Natural killer cell (primary cell): ENCODE results near the gene C15orf40. TPM values are rescaled to one million over a fixed set of nuclear protein-coding genes. Genes with fewer than 3 reads are reported as not detected.

Experiments used
- ATAC-seq, 3 donors: fragments of 150-1000 bp in 2 of 3; fragments of 200-7000 bp in 1 of 3; cut with Tn5 transposase; 1 replicate in 1 of 3; 2 replicates in 2 of 3; pipeline ENCODE4 v1.10.0; 2021; ENCODE audit warnings: mild to moderate bottlenecking in 2 of 3, moderate library complexity in 2 of 3
- DNase-seq, 2 donors: peaks; one replicate each; pipeline versions ENCODE4 v3.0.0 to v3.0.0-alpha.2; 2013 to 2021; ENCODE audit warnings: mixed read lengths in 1 of 2
- H3K27ac ChIP-seq: one replicate; pipeline ENCODE4 v1.5.1; 2013; ENCODE audit warnings: mild to moderate bottlenecking, low read length
- H3K27me3 ChIP-seq: one replicate; pipeline ENCODE4 v1.6.1; 2013; ENCODE audit warnings: low read length; ENCODE audit not compliant: control insufficient read depth, insufficient read depth
- H3K36me3 ChIP-seq: one replicate; pipeline ENCODE4 v1.6.1; 2013; ENCODE audit warnings: low read length; ENCODE audit not compliant: control insufficient read depth, insufficient read depth
- H3K4me1 ChIP-seq: one replicate; pipeline ENCODE4 v1.6.1; 2013; ENCODE audit warnings: low read length; ENCODE audit not compliant: control insufficient read depth, insufficient read depth
- H3K4me3 ChIP-seq: one replicate; pipeline ENCODE4 v1.5.1; 2013; ENCODE audit warnings: low read length
- H3K9me3 ChIP-seq: one replicate; pipeline ENCODE4 v1.6.1; 2013; ENCODE audit warnings: low read length; ENCODE audit not compliant: control insufficient read depth, insufficient read depth
- H3K27ac Mint-ChIP-seq, 2 donors: one replicate each; pipeline ENCODE4 v1.8.0; 2022; ENCODE audit warnings: mild to moderate bottlenecking in 2 of 2, mixed read lengths in 2 of 2, moderate library complexity in 1 of 2
- H3K27me3 Mint-ChIP-seq, 2 donors: one replicate each; pipeline ENCODE4 v1.8.0; 2022; ENCODE audit warnings: low read depth in 2 of 2, mixed read lengths in 2 of 2
- H3K36me3 Mint-ChIP-seq: one replicate; pipeline ENCODE4 v1.8.0; 2022; ENCODE audit warnings: mixed read lengths
- H3K4me1 Mint-ChIP-seq, 2 donors: one replicate each; pipeline ENCODE4 v1.8.0; 2022; ENCODE audit warnings: mixed read lengths in 2 of 2
- H3K4me3 Mint-ChIP-seq: one replicate; pipeline ENCODE4 v1.8.0; 2022; ENCODE audit warnings: mild to moderate bottlenecking, moderate library complexity, mixed read lengths
- H3K9me3 Mint-ChIP-seq, 2 donors: one replicate each; pipeline ENCODE4 v1.8.0; 2022; ENCODE audit warnings: mixed read lengths in 2 of 2
- WGBS: methylation state at CpG from one replicate; pipeline ENCODE4 v1.1.7; 2013; ENCODE audit warnings: missing lambda C conversion rate; ENCODE audit not compliant: insufficient coverage; 5-methylcytosine and 5-hydroxymethylcytosine counted together
- intact Hi-C: fragments of 100-400 bp; cut with micrococcal nuclease; formaldehyde crosslinking; loops from one replicate; pipeline ENCODE4 v1.14.2; 2022
- total RNA-seq, 4 donors: library from RNA; stranded (reverse); fragments of 120-200 nt in 1 of 4; gene quantifications; one replicate each; pipeline versions ENCODE4 v1.2.3 to v1.2.4, GENCODE V29; 2013 to 2022
- TF ChIP-seq, protein P1 (sequence below): fragments of 200-600 bp; IDR thresholded peaks from one replicate; pipeline ENCODE4 v1.8.0; 2022; ENCODE audit warnings: antibody characterized with exemption

The C15orf40 gene
- total RNA-seq, 3 donors from 2014 or later (not counting 1 experiment from before 2014, with no cell fraction given): 12.5 to 16.0 (median 15.1) TPM

GRCh38 chr15:82951472-82952157 lies 59.8 kb downstream of the C15orf40 start:
- WGBS: 62% methylated on average over 12 of the region's 13 CpGs
- no peak overlapping the region for H3K27ac ChIP-seq
- H3K36me3 Mint-ChIP-seq: no peaks in the 10 kb centered on the region
- no peak for ATAC-seq
- peaks cover 0 to 5% of the 10 kb centered on the region in 2 donors for H3K27me3 Mint-ChIP-seq
- no peak overlapping the region for H3K4me3 ChIP-seq
- TF ChIP-seq, protein P1, sequence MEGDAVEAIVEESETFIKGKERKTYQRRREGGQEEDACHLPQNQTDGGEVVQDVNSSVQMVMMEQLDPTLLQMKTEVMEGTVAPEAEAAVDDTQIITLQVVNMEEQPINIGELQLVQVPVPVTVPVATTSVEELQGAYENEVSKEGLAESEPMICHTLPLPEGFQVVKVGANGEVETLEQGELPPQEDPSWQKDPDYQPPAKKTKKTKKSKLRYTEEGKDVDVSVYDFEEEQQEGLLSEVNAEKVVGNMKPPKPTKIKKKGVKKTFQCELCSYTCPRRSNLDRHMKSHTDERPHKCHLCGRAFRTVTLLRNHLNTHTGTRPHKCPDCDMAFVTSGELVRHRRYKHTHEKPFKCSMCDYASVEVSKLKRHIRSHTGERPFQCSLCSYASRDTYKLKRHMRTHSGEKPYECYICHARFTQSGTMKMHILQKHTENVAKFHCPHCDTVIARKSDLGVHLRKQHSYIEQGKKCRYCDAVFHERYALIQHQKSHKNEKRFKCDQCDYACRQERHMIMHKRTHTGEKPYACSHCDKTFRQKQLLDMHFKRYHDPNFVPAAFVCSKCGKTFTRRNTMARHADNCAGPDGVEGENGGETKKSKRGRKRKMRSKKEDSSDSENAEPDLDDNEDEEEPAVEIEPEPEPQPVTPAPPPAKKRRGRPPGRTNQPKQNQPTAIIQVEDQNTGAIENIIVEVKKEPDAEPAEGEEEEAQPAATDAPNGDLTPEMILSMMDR: no peak
- no peak overlapping the region for H3K27ac Mint-ChIP-seq
- H3K36me3 ChIP-seq: no peaks in the 10 kb centered on the region
- H3K4me3 Mint-ChIP-seq: peak overlapping the region; percentile 76
- peaks cover 9% of the 10 kb centered on the region for H3K27me3 ChIP-seq
- intact Hi-C loops: no loop called here
- H3K4me1 Mint-ChIP-seq: no peaks in the 10 kb centered on the region
- H3K4me1 ChIP-seq: peaks cover 12% of the 10 kb centered on the region
- no peaks in the 10 kb centered on the region for H3K9me3 ChIP-seq
- H3K9me3 Mint-ChIP-seq: no peaks in the 10 kb centered on the region
- DNase-seq: no peak

GRCh38 chr15:82950746-82951370 lies 60.6 kb downstream of the C15orf40 start:
- no peaks in the 10 kb centered on the region for H3K9me3 ChIP-seq

GRCh38 chr15:82950295-82950694 lies 61.1 kb downstream of the C15orf40 start:
- Histone ChIP-seq H3K36me3 (no peaks in the 10 kb centered on the region), H3K4me1 (peaks cover 12% of the 10 kb centered on the region), H3K9me3 (no peaks in the 10 kb centered on the region), H3K27ac (no peak overlapping the region), H3K27me3 (peaks cover 9% of the 10 kb centered on the region), H3K4me3 (no peak overlapping the region)
- 70% methylated on average over 3 of the region's 5 CpGs for WGBS
- Mint-ChIP-seq H3K4me3 (no peak overlapping the region), H3K27me3 (peaks cover 0 to 8% of the 10 kb centered on the region in 2 donors), H3K4me1 (no peaks in the 10 kb centered on the region), H3K9me3 (no peaks in the 10 kb centered on the region), H3K36me3 (no peaks in the 10 kb centered on the region), H3K27ac (no peak overlapping the region)
- ATAC-seq (no peak), DNase-seq (no peak)
- TF ChIP-seq, protein P1: no peak
- intact Hi-C loops: no loop called here

More at GRCh38 chr15:82950746-82951370, 60.6 kb downstream of the C15orf40 start:
- Mint-ChIP-seq H3K27ac (no peak overlapping the region), H3K9me3 (no peaks in the 10 kb centered on the region), H3K4me3 (no peak overlapping the region), H3K27me3 (peaks cover 0 to 8% of the 10 kb centered on the region in 2 donors), H3K4me1 (no peaks in the 10 kb centered on the region), H3K36me3 (no peaks in the 10 kb centered on the region)
- 61% methylated on average over 4 of the region's 6 CpGs for WGBS
- Histone ChIP-seq H3K36me3 (no peaks in the 10 kb centered on the region), H3K4me1 (peaks cover 12% of the 10 kb centered on the region), H3K27ac (no peak overlapping the region), H3K4me3 (no peak overlapping the region), H3K27me3 (peaks cover 9% of the 10 kb centered on the region)
- TF ChIP-seq, protein P1: no peak
- DNase-seq (no peak), ATAC-seq (no peak)
- intact Hi-C loops: no loop called here
